Ascending aorta (tissue), 2 donors: ENCODE data around the gene SRRT. TPM values are rescaled to one million over a fixed set of nuclear protein-coding genes. Genes with fewer than 3 reads are reported as not detected.
A peak's percentile ranks its signal among the peaks of the same experiment; 100 is the strongest.

Experiments
- DNase-seq, 2 donors: peaks; one replicate each; pipeline ENCODE4 v3.0.0-alpha.2; 2019; ENCODE audit warnings: low spot score in 2 of 2
- H3K27ac ChIP-seq, 2 donors: fragments of 200-600 bp; sonication (generic); one replicate each; pipeline ENCODE4 v1.5.1; 2016 to 2017; ENCODE audit warnings: mild to moderate bottlenecking in 1 of 2
- H3K27me3 ChIP-seq: fragments of 200-600 bp; sonication (generic); one replicate; pipeline ENCODE4 v1.5.1; 2017
- H3K36me3 ChIP-seq, 2 donors: fragments of 200-600 bp; sonication (generic); one replicate each; pipeline ENCODE4 v1.5.1; 2016
- H3K4me1 ChIP-seq, 2 donors: fragments of 200-600 bp; sonication (generic); one replicate each; pipeline ENCODE4 v1.5.1; 2016 to 2017; ENCODE audit warnings: mild to moderate bottlenecking in 1 of 2
- H3K4me3 ChIP-seq, 2 donors: fragments of 200-600 bp; sonication (generic); one replicate each; pipeline ENCODE4 v1.5.1; 2016 to 2017; ENCODE audit warnings: mild to moderate bottlenecking in 1 of 2
- H3K9me3 ChIP-seq, 2 donors: fragments of 200-600 bp; sonication (generic); one replicate each; pipeline ENCODE4 v1.5.1; 2016
- CTCF ChIP-seq, 3 experiments: fragments of 200-600 bp in 2 of 3; fragments of 450-650 bp in 1 of 3; sonication (generic) in 2 of 3; IDR thresholded peaks; one replicate each; pipeline ENCODE4 v1.5.1; 2016 to 2019; ENCODE audit warnings: antibody characterized with exemption in 3 of 3, mild to moderate bottlenecking in 1 of 3, moderate library complexity in 1 of 3
- intact Hi-C: fragments of 100-400 bp; cut with DNase I; formaldehyde crosslinking; loops from one replicate; pipeline ENCODE4 v1.15.1; 2023
- total RNA-seq: library from RNA; depleted of rRNA; stranded (reverse); fragments of >200 nt; gene quantifications from one replicate; pipeline ENCODE4 v1.1.0, GENCODE V29; 2016

SRRT gene
- total RNA-seq, 1 donor from 2014 or later: 89.2 TPM

GRCh38 chr7:100827330-100828226 is 47.3 kb upstream of the SRRT start, which contains the start of gene EPHB4:
Gene EPHB4, minus strand, starts transcription at chr7:100827523. Its CDS starts 493 bp downstream, at chr7:100827030.
- no peaks in the 10 kb centered on the region for H3K9me3 ChIP-seq
- no peak for DNase-seq
- peaks cover 0 to 3% of the 10 kb centered on the region in 2 donors for H3K4me1 ChIP-seq
- H3K4me3 ChIP-seq: peak within 1 kb of the TSS; percentile 71 to 78
- peaks cover 0 to 4% of the 10 kb centered on the region in 2 donors for H3K36me3 ChIP-seq
- peaks cover 5% of the 10 kb centered on the region for H3K27me3 ChIP-seq
- intact Hi-C loops: no loop called here
- TF ChIP-seq CTCF (IDR thresholded peaks at IDR 0.05): no peak
- no peak within 1 kb of the TSS for H3K27ac ChIP-seq

GRCh38 chr7:100829150-100829716 is 45.7 kb upstream of the SRRT start:
- Histone ChIP-seq H3K27ac (peak overlapping the region in 1 of 2 donors; percentile 18), H3K4me3 (no peak overlapping the region)

GRCh38 chr7:100830396-100830795 is 44.5 kb upstream of the SRRT start:
- TF ChIP-seq CTCF (IDR thresholded peaks at IDR 0.05): no peak
- Histone ChIP-seq H3K9me3 (no peaks in the 10 kb centered on the region), H3K4me3 (no peak overlapping the region), H3K4me1 (peaks cover 0 to 3% of the 10 kb centered on the region in 2 donors), H3K27me3 (peaks cover 5% of the 10 kb centered on the region), H3K36me3 (no peaks in the 10 kb centered on the region), H3K27ac (no peak overlapping the region)
- no peak for DNase-seq
- intact Hi-C loops: no loop called here

More at GRCh38 chr7:100829150-100829716, 45.7 kb upstream of the SRRT start:
- no peak for DNase-seq
- intact Hi-C loops: no loop called here
- no peaks in the 10 kb centered on the region for H3K9me3 ChIP-seq
- H3K27me3 ChIP-seq: peaks cover 5% of the 10 kb centered on the region
- no peak for TF ChIP-seq CTCF (IDR thresholded peaks at IDR 0.05)
- H3K36me3 ChIP-seq: no peaks in the 10 kb centered on the region
- H3K4me1 ChIP-seq: peaks cover 0 to 3% of the 10 kb centered on the region in 2 donors

DNA sequence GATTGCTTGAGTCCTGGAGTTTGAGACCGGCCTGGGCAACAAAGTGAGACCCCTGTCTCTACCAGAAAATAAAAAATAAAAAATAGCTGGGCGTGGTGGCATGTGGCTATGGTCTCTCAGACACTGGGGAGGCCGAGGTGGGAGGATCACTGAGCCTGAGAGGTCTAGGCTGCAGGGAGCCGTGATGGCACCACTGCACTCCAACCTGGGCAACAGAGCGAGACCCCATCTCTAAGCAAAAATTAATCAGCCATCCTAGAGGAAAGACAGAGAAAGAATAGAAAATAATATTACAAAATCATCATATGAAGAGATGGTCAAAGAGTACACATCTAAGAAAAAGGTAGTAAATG is 42.6 kb upstream of the SRRT start:
- peaks cover 0 to 6% of the 10 kb centered on the region in 2 donors for H3K4me1 ChIP-seq
- TF ChIP-seq CTCF (IDR thresholded peaks at IDR 0.05): no peak
- no peak overlapping the region for H3K27ac ChIP-seq
- DNase-seq: no peak
- intact Hi-C loops: no loop called here
- no peaks in the 10 kb centered on the region for H3K9me3 ChIP-seq
- no peaks in the 10 kb centered on the region for H3K36me3 ChIP-seq
- no peak overlapping the region for H3K4me3 ChIP-seq
- peaks cover 5% of the 10 kb centered on the region for H3K27me3 ChIP-seq

- DNase-seq: no peak
- Histone ChIP-seq H3K9me3 (no peaks in the 10 kb centered on the region), H3K27me3 (no peaks in the 10 kb centered on the region), H3K27ac (peak overlapping the region in 1 of 2 donors; percentile 62), H3K36me3 (no peaks in the 10 kb centered on the region), H3K4me3 (peak overlapping the region; percentile 35 to 55), H3K4me1 (peaks cover 0 to 3% of the 10 kb centered on the region in 2 donors)
- intact Hi-C loops: loop anchor here (2.0 to 5.0 kb wide), 2 partner anchors 17 to 129 kb away; partner anchors contain the start of genes POP7 and SLC12A9
- TF ChIP-seq CTCF (IDR thresholded peaks at IDR 0.05): no peak
Measured at GRCh38 chr7:100835903-100836811, 38.7 kb upstream of the SRRT start.
